Kidney capillary endothelial cell (primary cell): ENCODE measurements around the gene EXD3.
"Not testable (repeated sequence)": the region's sequence is repeated elsewhere in the genome, so short reads cannot be mapped to it uniquely, and the experiment has no call there.

Experiments
- DNase-seq: peaks from one replicate; pipeline ENCODE4 v3.0.0-alpha.2; 2018; ENCODE audit warnings: low spot score

EXD3 gene

DNA sequence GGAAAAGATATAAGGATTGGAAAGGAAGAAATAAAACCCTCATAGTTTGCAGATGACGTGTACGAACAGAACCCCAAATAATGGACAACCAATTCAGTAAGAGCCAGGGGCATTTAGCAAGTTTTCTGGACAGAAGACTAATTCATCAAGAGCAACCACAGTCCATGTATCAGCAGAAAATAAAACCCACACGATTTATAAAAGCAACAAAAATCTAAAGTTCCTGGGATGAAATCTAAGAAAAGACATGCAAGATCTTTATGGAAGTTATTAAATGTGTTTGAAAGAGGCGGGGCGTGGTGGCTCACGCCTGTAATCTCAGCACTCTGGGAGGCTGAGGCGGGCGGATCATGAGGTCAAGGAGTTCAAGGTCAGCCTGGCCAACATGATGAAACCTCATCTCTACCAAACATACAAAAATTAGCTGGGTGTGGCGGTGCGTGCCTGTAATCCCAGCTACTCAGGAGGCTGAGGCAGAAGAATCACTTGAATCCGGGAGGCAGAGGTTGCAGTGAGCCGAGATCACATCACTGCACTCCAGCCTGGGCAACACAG, 83.0 kb downstream of the EXD3 start:
- DNase-seq, result not testable (repeated sequence)

GRCh38 chr9:137339045-137339907, 83.7 kb downstream of the EXD3 start:
- DNase-seq, result peak; percentile 68

DNA sequence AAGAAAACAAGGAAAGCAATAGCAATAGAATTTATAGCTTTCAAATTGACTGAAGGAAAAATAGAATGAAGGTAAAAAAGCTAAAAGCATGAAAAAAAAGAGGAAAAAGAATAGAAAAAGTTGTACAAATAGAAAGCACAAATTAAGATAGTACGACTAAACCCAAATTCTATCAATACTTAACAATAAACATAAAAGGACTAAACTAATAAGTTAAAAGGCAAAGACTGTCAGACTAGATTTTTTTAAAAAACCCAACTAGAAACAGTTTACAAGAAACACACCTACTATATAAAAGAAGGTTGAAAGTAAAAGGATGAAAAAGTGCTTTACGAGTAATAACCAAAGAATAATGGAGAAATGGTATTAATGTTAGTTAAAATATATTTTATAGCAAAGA, 86.2 kb downstream of the EXD3 start:
- DNase-seq, result no peak

GRCh38 chr9:137333016-137333671, 89.8 kb downstream of the EXD3 start:
- DNase-seq, result peak; percentile 47

- DNase-seq, result no peak
These were observed 91.0 kb downstream of the EXD3 start for GRCh38 chr9:137331929-137332328.

GRCh38 chr9:137330689-137331088, 92.3 kb downstream of the EXD3 start:
- no peak for DNase-seq

DNA sequence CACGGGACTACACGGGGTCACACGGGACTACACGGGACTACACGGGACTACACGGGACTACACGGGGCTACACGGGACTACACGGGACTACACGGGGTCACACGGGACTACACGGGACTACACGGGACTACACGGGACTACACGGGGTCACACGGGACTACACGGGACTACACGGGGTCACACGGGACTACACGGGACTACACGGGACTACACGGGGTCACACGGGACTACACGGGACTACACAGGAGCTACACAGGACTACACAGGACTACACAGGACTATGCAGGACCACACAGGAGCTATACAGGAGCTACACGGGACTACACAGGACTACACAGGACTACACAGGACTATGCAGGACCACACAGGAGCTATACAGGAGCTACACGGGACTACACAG, 93.4 kb downstream of the EXD3 start:
- DNase-seq, result not testable (repeated sequence)

DNA sequence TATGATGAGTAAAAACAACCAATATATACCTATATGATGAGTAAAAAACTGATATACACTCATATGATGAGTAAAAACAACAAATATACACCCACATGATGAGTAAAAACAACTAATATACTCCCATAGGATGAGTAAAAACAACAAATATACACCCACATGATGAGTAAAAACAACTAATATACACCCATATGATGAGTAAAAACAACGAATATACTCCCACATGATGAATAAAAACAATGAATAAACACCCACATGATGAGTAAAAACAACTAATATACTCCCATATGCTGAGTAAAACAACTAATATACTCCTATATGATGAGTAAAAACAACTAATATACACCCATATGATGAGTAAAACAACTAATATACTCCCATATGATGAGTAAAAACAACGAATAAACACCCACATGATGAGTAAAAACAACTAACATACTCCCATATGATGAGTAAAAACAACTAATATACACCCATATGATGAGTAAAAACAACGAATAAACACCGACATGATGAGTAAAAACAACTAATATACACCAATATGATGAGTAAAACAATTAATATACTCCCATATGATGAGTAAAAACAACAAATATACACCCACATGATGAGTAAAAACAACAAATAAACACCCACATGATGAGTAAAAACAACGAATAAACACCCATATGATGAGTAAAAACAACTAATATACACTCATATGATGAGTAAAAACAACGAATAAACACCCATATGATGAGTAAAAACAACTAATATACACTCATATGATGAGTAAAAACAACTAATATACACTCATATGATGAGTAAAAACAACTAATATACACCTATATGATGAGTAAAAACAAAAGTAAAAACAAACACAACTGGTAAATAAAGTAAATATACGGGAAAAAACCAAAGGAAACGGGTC, 95.1 kb downstream of the EXD3 start:
- not testable (repeated sequence) for DNase-seq

DNA sequence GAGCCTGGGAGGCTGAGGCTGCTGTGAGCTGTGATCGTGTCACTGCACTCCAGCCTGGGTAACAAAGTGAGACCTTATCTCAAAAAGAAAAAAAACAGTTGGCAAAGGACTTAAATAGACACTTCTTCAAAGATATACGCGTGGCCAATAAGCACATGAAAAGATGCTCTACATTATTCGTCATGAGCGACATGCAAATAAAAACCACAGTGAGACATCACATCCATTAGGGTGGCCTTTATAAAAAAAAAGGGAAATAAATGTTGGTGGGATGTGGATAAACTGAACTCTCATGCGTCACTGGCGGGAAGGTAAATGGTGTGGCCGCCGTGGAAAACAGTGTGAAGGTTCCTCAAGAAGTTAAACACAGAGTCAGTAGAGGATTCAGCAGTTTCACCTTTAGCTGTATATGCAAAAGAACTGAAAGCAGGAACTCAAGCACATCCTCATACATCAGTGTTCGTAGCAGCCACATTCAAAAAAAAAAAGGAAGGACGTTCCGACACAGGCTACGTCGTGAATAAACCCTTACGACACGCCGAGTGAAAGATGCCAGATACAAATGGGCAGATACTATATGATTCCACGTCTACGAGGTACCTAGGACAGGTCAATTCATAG, 96.4 kb downstream of the EXD3 start:
- no peak for DNase-seq

DNA sequence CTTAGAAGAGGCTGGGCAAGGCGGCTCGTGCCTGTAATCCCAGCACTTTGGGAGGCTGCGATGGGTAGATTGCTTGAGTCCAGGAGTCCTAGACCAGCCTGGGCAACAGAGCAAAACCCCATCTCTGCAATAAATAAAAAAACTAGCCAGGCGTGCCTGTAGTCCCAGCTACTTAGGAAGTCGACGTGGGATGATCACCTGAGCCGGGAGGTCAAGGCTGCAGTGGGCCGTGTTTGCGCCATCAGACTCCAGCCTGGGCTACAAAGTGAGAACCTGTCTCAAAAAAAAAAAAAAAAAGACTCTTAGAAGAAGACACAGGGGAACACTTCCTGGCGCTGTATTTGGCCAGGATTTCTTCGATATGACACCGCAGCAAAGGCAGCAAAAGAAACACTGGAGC, 97.2 kb downstream of the EXD3 start:
- no peak for DNase-seq

- DNase-seq, result no peak
These were observed 97.8 kb downstream of the EXD3 start for GRCh38 chr9:137325124-137325523.

- DNase-seq, result no peak
These were observed 99.2 kb downstream of the EXD3 start for GRCh38 chr9:137323531-137324331.

- no peak for DNase-seq
These were observed 101.1 kb downstream of the EXD3 start for GRCh38 chr9:137321726-137322361.

- DNase-seq, result peak; percentile 88
These were observed 102.2 kb downstream of the EXD3 start for GRCh38 chr9:137320555-137321384.

GRCh38 chr9:137319739-137320551, 103.0 kb downstream of the EXD3 start:
- DNase-seq, result no peak

- DNase-seq, result peak; percentile 60
These were observed 103.8 kb downstream of the EXD3 start for GRCh38 chr9:137319011-137319738.

GRCh38 chr9:137318602-137319001, 104.4 kb downstream of the EXD3 start:
- no peak for DNase-seq
